ENCODE data around the gene TRIM68. TPM values are rescaled to one million over a fixed set of nuclear protein-coding genes. Genes with fewer than 3 reads are reported as not detected.

TRIM68 gene
- total RNA-seq, 1 experiment from 2014 or later, result 6.9 TPM

- no peak for DNase-seq
- H3K4me1 ChIP-seq, result no peaks in the 10 kb centered on the region
- POLR2A ChIA-PET, result no interaction called here
- H3K27ac Mint-ChIP-seq (ENCODE audit: unreplicated experiment), result no peak overlapping the region
- H3K27me3 Mint-ChIP-seq (ENCODE audit: insufficient read depth, unreplicated experiment), result peaks cover 8% of the 10 kb centered on the region
- H3K36me3 Mint-ChIP-seq (ENCODE audit: insufficient read depth, unreplicated experiment), result no peaks in the 10 kb centered on the region
- no peaks in the 10 kb centered on the region for H3K9me3 ChIP-seq
- CTCF ChIA-PET, result no interaction called here
- no peak overlapping the region for H3K4me3 ChIP-seq (ENCODE audit: low read depth, low read length)
- no peaks in the 10 kb centered on the region for H3K9me3 Mint-ChIP-seq (ENCODE audit: unreplicated experiment)
- no peak overlapping the region for H3K4me3 Mint-ChIP-seq (ENCODE audit: unreplicated experiment)
- no peaks in the 10 kb centered on the region for H3K27me3 ChIP-seq (replicated peaks; ENCODE audit: control insufficient read depth, insufficient read depth, low read length)
- no TSS peak for BruUV-seq (replicated peaks)
- no peaks in the 10 kb centered on the region for H3K36me3 ChIP-seq (ENCODE audit: control insufficient read depth, insufficient read depth, low read length)
- H3K4me1 Mint-ChIP-seq (ENCODE audit: low read depth, unreplicated experiment), result no peaks in the 10 kb centered on the region
- TF ChIP-seq CTCF (IDR thresholded peaks at IDR 0.05; ENCODE audit: insufficient read depth in 1 of 2, low read depth in 1 of 2, low read length in 1 of 2, severe bottlenecking in 1 of 2, unreplicated experiment in 1 of 2), result no peak
- intact Hi-C loops (cut with micrococcal nuclease; ENCODE audit: unreplicated experiment), result no loop called here
Measured at GRCh38 chr11:4576880-4577279, 31.2 kb downstream of the TRIM68 start.

- no peaks in the 10 kb centered on the region for H3K9me3 ChIP-seq
- no peaks in the 10 kb centered on the region for H3K36me3 Mint-ChIP-seq (ENCODE audit: insufficient read depth, unreplicated experiment)
- DNase-seq, result no peak
- no peak overlapping the region for H3K27ac Mint-ChIP-seq (ENCODE audit: unreplicated experiment)
- CTCF ChIA-PET, result no interaction called here
- intact Hi-C loops (cut with micrococcal nuclease; ENCODE audit: unreplicated experiment), result no loop called here
- H3K9me3 Mint-ChIP-seq (ENCODE audit: unreplicated experiment), result no peaks in the 10 kb centered on the region
- BruUV-seq (replicated peaks), result no TSS peak
- no peaks in the 10 kb centered on the region for H3K4me1 Mint-ChIP-seq (ENCODE audit: low read depth, unreplicated experiment)
- POLR2A ChIA-PET, result no interaction called here
- no peak for TF ChIP-seq CTCF (IDR thresholded peaks at IDR 0.05; ENCODE audit: insufficient read depth in 1 of 2, low read depth in 1 of 2, low read length in 1 of 2, severe bottlenecking in 1 of 2, unreplicated experiment in 1 of 2)
- H3K27me3 ChIP-seq (replicated peaks; ENCODE audit: control insufficient read depth, insufficient read depth, low read length), result no peaks in the 10 kb centered on the region; the same call in 1 of the 2 replicates
- no peaks in the 10 kb centered on the region for H3K36me3 ChIP-seq (ENCODE audit: control insufficient read depth, insufficient read depth, low read length)
- no peak overlapping the region for H3K4me3 ChIP-seq (ENCODE audit: low read depth, low read length)
- no peaks in the 10 kb centered on the region for H3K27me3 Mint-ChIP-seq (ENCODE audit: insufficient read depth, unreplicated experiment)
- H3K4me1 ChIP-seq, result no peaks in the 10 kb centered on the region
- no peak overlapping the region for H3K4me3 Mint-ChIP-seq (ENCODE audit: unreplicated experiment)
Measured at GRCh38 chr11:4569075-4569474, 39.0 kb downstream of the TRIM68 start.

- H3K9me3 ChIP-seq, result peaks cover 8% of the 10 kb centered on the region
- Mint-ChIP-seq H3K36me3 (ENCODE audit: insufficient read depth, unreplicated experiment) (no peaks in the 10 kb centered on the region), H3K4me1 (ENCODE audit: low read depth, unreplicated experiment) (peaks cover 5% of the 10 kb centered on the region), H3K27ac (ENCODE audit: unreplicated experiment) (no peak overlapping the region), H3K9me3 (ENCODE audit: unreplicated experiment) (no peaks in the 10 kb centered on the region), H3K4me3 (ENCODE audit: unreplicated experiment) (no peak overlapping the region), H3K27me3 (ENCODE audit: insufficient read depth, unreplicated experiment) (no peaks in the 10 kb centered on the region)
- ChIA-PET POLR2A (no interaction called here), CTCF (no interaction called here)
- intact Hi-C loops (cut with micrococcal nuclease; ENCODE audit: unreplicated experiment), result no loop called here
- no peak for TF ChIP-seq CTCF (IDR thresholded peaks at IDR 0.05; ENCODE audit: insufficient read depth in 1 of 2, low read depth in 1 of 2, low read length in 1 of 2, severe bottlenecking in 1 of 2, unreplicated experiment in 1 of 2)
- H3K27me3 ChIP-seq (replicated peaks; ENCODE audit: control insufficient read depth, insufficient read depth, low read length), result no peaks in the 10 kb centered on the region; the same call in 1 of the 2 replicates
- no peak overlapping the region for H3K4me3 ChIP-seq (ENCODE audit: low read depth, low read length)
- no peaks in the 10 kb centered on the region for H3K36me3 ChIP-seq (ENCODE audit: control insufficient read depth, insufficient read depth, low read length)
- H3K4me1 ChIP-seq, result peaks cover 15% of the 10 kb centered on the region
- DNase-seq, result no peak
- BruUV-seq (replicated peaks), result no TSS peak
Measured at GRCh38 chr11:4565371-4565770, 42.7 kb downstream of the TRIM68 start.

Measured in Caco-2 (cell line).